IgD-negative memory B cell (primary cell): ENCODE measurements around the gene MRGPRG. TPM values are rescaled to one million over a fixed set of nuclear protein-coding genes. Genes with fewer than 3 reads are reported as not detected.
A peak's percentile ranks its signal among the peaks of the same experiment; 100 is the strongest.

Experiments used
- H3K27ac Mint-ChIP-seq, 3 donors: one replicate each; pipeline ENCODE4 v1.8.0; 2020 to 2022; ENCODE audit warnings: mild to moderate bottlenecking in 3 of 3, mixed read lengths in 3 of 3, moderate library complexity in 1 of 3
- H3K27me3 Mint-ChIP-seq: one replicate; pipeline ENCODE4 v1.8.0; 2021; ENCODE audit warnings: mixed read lengths
- H3K36me3 Mint-ChIP-seq: one replicate; pipeline ENCODE4 v1.8.0; 2020; ENCODE audit warnings: mild to moderate bottlenecking, mixed read lengths
- H3K4me1 Mint-ChIP-seq, 3 donors: one replicate each; pipeline ENCODE4 v1.8.0; 2020 to 2022; ENCODE audit warnings: mixed read lengths in 3 of 3, mild to moderate bottlenecking in 1 of 3
- H3K4me3 Mint-ChIP-seq, 4 donors: one replicate each; pipeline ENCODE4 v1.8.0; 2020 to 2022; ENCODE audit warnings: mild to moderate bottlenecking in 4 of 4, mixed read lengths in 4 of 4, moderate library complexity in 3 of 4
- H3K9me3 Mint-ChIP-seq, 3 donors: one replicate each; pipeline ENCODE4 v1.8.0; 2020 to 2021; ENCODE audit warnings: mixed read lengths in 3 of 3, mild to moderate bottlenecking in 1 of 3
- polyA plus RNA-seq: library from polyadenylated mRNA; unstranded; fragments of 300-500 nt; fragmentation: Illumina TruSeq; gene quantifications from one replicate; pipeline ENCODE4 v1.2.3, GENCODE V29; 2021

MRGPRG gene
- polyA plus RNA-seq, 1 donor from 2014 or later = not detected

GRCh38 chr11:3205261-3206155 lies 13.1 kb downstream of the MRGPRG start:
- H3K27me3 Mint-ChIP-seq = peaks cover 8% of the 10 kb centered on the region
- no peaks in the 10 kb centered on the region for H3K36me3 Mint-ChIP-seq
- H3K9me3 Mint-ChIP-seq = peaks cover 0 to under 1% (median 0%) of the 10 kb centered on the region in 3 donors
- peak overlapping the region in 1 of 4 donors; percentile 32 for H3K4me3 Mint-ChIP-seq
- no peak overlapping the region for H3K27ac Mint-ChIP-seq
- no peaks in the 10 kb centered on the region for H3K4me1 Mint-ChIP-seq

- Mint-ChIP-seq H3K27ac (no peak overlapping the region), H3K36me3 (no peaks in the 10 kb centered on the region), H3K4me3 (no peak overlapping the region)
Measured at GRCh38 chr11:3204141-3205015, 14.2 kb downstream of the MRGPRG start.

GRCh38 chr11:3203221-3204043 lies 15.2 kb downstream of the MRGPRG start:
- no peaks in the 10 kb centered on the region for H3K9me3 Mint-ChIP-seq
- no peaks in the 10 kb centered on the region for H3K36me3 Mint-ChIP-seq
- H3K27me3 Mint-ChIP-seq = peaks cover 8% of the 10 kb centered on the region
- H3K4me1 Mint-ChIP-seq = no peaks in the 10 kb centered on the region
- H3K4me3 Mint-ChIP-seq = no peak overlapping the region
- H3K27ac Mint-ChIP-seq = no peak overlapping the region

More at GRCh38 chr11:3204141-3205015, 14.2 kb downstream of the MRGPRG start:
- peaks cover 8% of the 10 kb centered on the region for H3K27me3 Mint-ChIP-seq
- H3K4me1 Mint-ChIP-seq = no peaks in the 10 kb centered on the region
- no peaks in the 10 kb centered on the region for H3K9me3 Mint-ChIP-seq

- no peaks in the 10 kb centered on the region for H3K4me1 Mint-ChIP-seq
- no peak overlapping the region for H3K4me3 Mint-ChIP-seq
- peaks cover 8% of the 10 kb centered on the region for H3K27me3 Mint-ChIP-seq
- no peak overlapping the region for H3K27ac Mint-ChIP-seq
- no peaks in the 10 kb centered on the region for H3K36me3 Mint-ChIP-seq
- no peaks in the 10 kb centered on the region for H3K9me3 Mint-ChIP-seq
Measured at GRCh38 chr11:3202759-3203158, 15.9 kb downstream of the MRGPRG start.

- Mint-ChIP-seq H3K9me3 (no peaks in the 10 kb centered on the region), H3K27ac (no peak overlapping the region), H3K27me3 (peaks cover 8% of the 10 kb centered on the region), H3K4me3 (no peak overlapping the region), H3K4me1 (no peaks in the 10 kb centered on the region), H3K36me3 (no peaks in the 10 kb centered on the region)
Measured at GRCh38 chr11:3202305-3202704, 16.3 kb downstream of the MRGPRG start.

- H3K9me3 Mint-ChIP-seq = no peaks in the 10 kb centered on the region
- H3K4me3 Mint-ChIP-seq = no peak overlapping the region
- H3K27me3 Mint-ChIP-seq = peaks cover 8% of the 10 kb centered on the region
- no peaks in the 10 kb centered on the region for H3K36me3 Mint-ChIP-seq
- H3K4me1 Mint-ChIP-seq = no peaks in the 10 kb centered on the region
- H3K27ac Mint-ChIP-seq = no peak overlapping the region
Measured at GRCh38 chr11:3201677-3202181, 16.9 kb downstream of the MRGPRG start.

- no peak overlapping the region for H3K4me3 Mint-ChIP-seq
- H3K9me3 Mint-ChIP-seq = no peaks in the 10 kb centered on the region
Measured at GRCh38 chr11:3201112-3201581, 17.5 kb downstream of the MRGPRG start.

GRCh38 chr11:3200388-3201111 lies 18.1 kb downstream of the MRGPRG start:
- Mint-ChIP-seq H3K4me3 (no peak overlapping the region), H3K9me3 (no peaks in the 10 kb centered on the region), H3K36me3 (no peaks in the 10 kb centered on the region), H3K27ac (no peak overlapping the region), H3K4me1 (no peaks in the 10 kb centered on the region), H3K27me3 (peaks cover 8% of the 10 kb centered on the region)

More at GRCh38 chr11:3201112-3201581, 17.5 kb downstream of the MRGPRG start:
- H3K4me1 Mint-ChIP-seq = no peaks in the 10 kb centered on the region
- H3K27me3 Mint-ChIP-seq = peaks cover 8% of the 10 kb centered on the region
- no peak overlapping the region for H3K27ac Mint-ChIP-seq
- H3K36me3 Mint-ChIP-seq = no peaks in the 10 kb centered on the region

- Mint-ChIP-seq H3K27me3 (peaks cover 4% of the 10 kb centered on the region), H3K27ac (no peak overlapping the region), H3K4me3 (no peak overlapping the region), H3K36me3 (no peaks in the 10 kb centered on the region), H3K4me1 (no peaks in the 10 kb centered on the region), H3K9me3 (no peaks in the 10 kb centered on the region)
Measured at GRCh38 chr11:3199537-3200295, 18.9 kb downstream of the MRGPRG start.

GRCh38 chr11:3198815-3199214 lies 19.8 kb downstream of the MRGPRG start:
- H3K4me1 Mint-ChIP-seq = no peaks in the 10 kb centered on the region

GRCh38 chr11:3197878-3198528 lies 20.6 kb downstream of the MRGPRG start:
- no peak overlapping the region for H3K27ac Mint-ChIP-seq

More at GRCh38 chr11:3198815-3199214, 19.8 kb downstream of the MRGPRG start:
- H3K4me3 Mint-ChIP-seq = peak overlapping the region in 1 of 4 donors; percentile 8
- H3K36me3 Mint-ChIP-seq = no peaks in the 10 kb centered on the region
- H3K27ac Mint-ChIP-seq = no peak overlapping the region
- peaks cover 2% of the 10 kb centered on the region for H3K27me3 Mint-ChIP-seq
- H3K9me3 Mint-ChIP-seq = no peaks in the 10 kb centered on the region

GRCh38 chr11:3197044-3197695 lies 21.4 kb downstream of the MRGPRG start:
- H3K36me3 Mint-ChIP-seq = no peaks in the 10 kb centered on the region
- no peaks in the 10 kb centered on the region for H3K27me3 Mint-ChIP-seq
- H3K27ac Mint-ChIP-seq = no peak overlapping the region
- H3K9me3 Mint-ChIP-seq = no peaks in the 10 kb centered on the region
- no peak overlapping the region for H3K4me3 Mint-ChIP-seq
- no peaks in the 10 kb centered on the region for H3K4me1 Mint-ChIP-seq

More at GRCh38 chr11:3197878-3198528, 20.6 kb downstream of the MRGPRG start:
- Mint-ChIP-seq H3K9me3 (no peaks in the 10 kb centered on the region), H3K27me3 (peaks cover 2% of the 10 kb centered on the region), H3K4me3 (no peak overlapping the region), H3K36me3 (no peaks in the 10 kb centered on the region), H3K4me1 (no peaks in the 10 kb centered on the region)
